Panc1 (cell line): Measurements from ENCODE around the gene ATXN1. TPM values are rescaled to one million over a fixed set of nuclear protein-coding genes. Genes with fewer than 3 reads are reported as not detected.

Experiments used
- ATAC-seq: fragments of 200-7000 bp; cut with Tn5 transposase; 2 replicates; pipeline ENCODE4 v1.9.1; 2020; ENCODE audit warnings: mild to moderate bottlenecking, moderate library complexity
- BruUV-seq: library from RNA; stranded (reverse); fragments of 400-500 nt; replicated peaks from 2 replicates; lab custom pipeline; 2021; lab: Mats Ljungman, UMichigan
- CTCF ChIA-PET: fragments of 300-600 bp; sonication (Branson Sonifier 250); formaldehyde crosslinking; loops from one replicate; lab custom pipeline; 2022; ENCODE audit warnings: antibody characterized with exemption; lab: Charles Lee
- POLR2A ChIA-PET: fragments of 300-600 bp; sonication (Branson Sonifier 250); formaldehyde crosslinking; loops from one replicate; lab custom pipeline; 2022; ENCODE audit warnings: antibody characterized with exemption; lab: Charles Lee
- DNase-seq: peaks from one replicate; pipeline ENCODE4 v3.0.0-alpha.2; 2010; ENCODE audit warnings: low read depth, low spot score
- H3K27ac ChIP-seq: 2 replicates; pipeline ENCODE4 v1.5.1; 2011; ENCODE audit warnings: mild to moderate bottlenecking, low read length, inconsistent platforms
- H3K27me3 ChIP-seq: fragments of 200-500 bp; sonication (Bioruptor generic); 2 replicates; pipeline ENCODE4 v1.6.0; 2014; ENCODE audit warnings: low read length, inconsistent platforms; ENCODE audit not compliant: control insufficient read depth, insufficient read depth
- H3K36me3 ChIP-seq: fragments of 200-500 bp; sonication (Bioruptor generic); 2 replicates; pipeline ENCODE4 v1.5.1; 2014; ENCODE audit warnings: inconsistent platforms, mild to moderate bottlenecking, low read length, moderate library complexity; ENCODE audit not compliant: control insufficient read depth, insufficient read depth
- H3K4me1 ChIP-seq: 2 replicates; pipeline ENCODE4 v1.5.1; 2011; ENCODE audit warnings: inconsistent platforms, mild to moderate bottlenecking, low read length, moderate library complexity; ENCODE audit not compliant: control insufficient read depth, insufficient read depth
- H3K4me3 ChIP-seq, 2 experiments: 2 replicates each; pipeline ENCODE4 v1.5.1; 2011 to 2012; ENCODE audit warnings: low read depth in 2 of 2, low read length in 2 of 2, mild to moderate bottlenecking in 2 of 2, inconsistent platforms in 1 of 2, moderate library complexity in 1 of 2
- H3K9me3 ChIP-seq: fragments of 200-500 bp; sonication (Bioruptor generic); 2 replicates; pipeline ENCODE4 v1.5.1; 2014; ENCODE audit warnings: low read depth, mild to moderate bottlenecking, inconsistent platforms, low read length, moderate library complexity; ENCODE audit not compliant: control insufficient read depth, insufficient read depth
- CTCF ChIP-seq: fragments of 450-650 bp; IDR thresholded peaks from 2 replicates; pipeline ENCODE4 v1.5.1; 2017; ENCODE audit warnings: mild to moderate bottlenecking
- POLR2AphosphoS5 ChIP-seq: IDR thresholded peaks from 2 replicates; pipeline ENCODE4 v1.6.1; 2012; ENCODE audit warnings: mild to moderate bottlenecking, low read depth, low read length, moderate library complexity
- TCF7L2 ChIP-seq: IDR thresholded peaks from 2 replicates; pipeline ENCODE4 v1.6.1; 2011; ENCODE audit warnings: mild to moderate bottlenecking, low read depth, low read length, inconsistent platforms
- in situ Hi-C: cut with HindIII; loops from 2 replicates; pipeline ENCODE4 v1.10.0; 2016; ENCODE audit warnings: low sequenced_read_pairs, low pct_unique_long_range_greater_than_20kb
- intact Hi-C: fragments of 100-400 bp; cut with micrococcal nuclease; formaldehyde crosslinking; loops from one replicate; pipeline ENCODE4 v1.10.0; 2022; ENCODE audit not compliant: unreplicated experiment
- total RNA-seq: library from RNA; stranded (reverse); gene quantifications from one replicate; pipeline ENCODE4 v1.2.1, GENCODE V29; 2021; ENCODE audit not compliant: unreplicated experiment
- TF ChIP-seq, protein P1 (sequence below), 2 experiments: IDR thresholded peaks; 2 replicates each; pipeline ENCODE4 v1.6.1; 2011 to 2012; ENCODE audit warnings: low read depth in 2 of 2, control low read depth in 1 of 2, low read length in 1 of 2, mild to moderate bottlenecking in 1 of 2, moderate library complexity in 1 of 2; ENCODE audit not compliant: insufficient read depth in 1 of 2

ATXN1 gene
- total RNA-seq, 1 experiment from 2014 or later, result 67.1 TPM

DNA sequence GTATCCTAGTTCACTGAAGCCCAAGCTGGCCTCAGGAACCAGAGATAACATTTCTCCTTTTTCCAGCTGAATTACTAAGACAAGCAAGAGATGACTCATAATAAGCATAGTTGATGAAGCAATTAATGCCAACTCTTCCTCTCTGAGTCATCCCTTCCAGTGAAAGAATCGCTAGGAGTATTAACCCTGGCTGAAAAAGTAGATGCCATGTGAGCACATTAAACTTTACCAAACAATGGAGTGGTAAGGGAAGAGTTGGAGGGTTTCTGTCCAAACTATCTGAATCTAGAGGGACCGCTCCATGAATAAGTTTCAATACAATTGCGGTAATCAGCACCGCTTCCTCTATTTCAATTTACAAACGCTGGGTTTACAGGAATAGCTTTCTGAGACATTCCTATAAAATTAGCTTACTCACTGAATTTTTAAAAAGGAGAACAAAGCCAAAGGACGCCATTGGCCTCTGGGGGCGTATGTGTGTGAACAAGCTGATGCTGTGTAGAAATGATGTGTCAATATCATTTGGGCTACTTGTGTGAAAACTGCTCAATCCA is 48.3 kb downstream of the ATXN1 start:
- Histone ChIP-seq H3K27me3 (no peaks in the 10 kb centered on the region), H3K9me3 (no peaks in the 10 kb centered on the region), H3K4me3 (peak overlapping the region; percentile 22 to 39), H3K36me3 (no peaks in the 10 kb centered on the region), H3K4me1 (peaks cover 92% of the 10 kb centered on the region), H3K27ac (peak overlapping the region; percentile 99)
- ATAC-seq, result peak; percentile 79
- CTCF ChIA-PET, result interaction anchor here (0.6 to 1.2 kb wide), 4 partner anchors 12 to 1235 kb away, joined by 3 to 5 read pairs (median 4); no protein-coding TSS in a partner anchor
- BruUV-seq, result TSS peak; percentile 92
- POLR2A ChIA-PET, result interaction anchor here (0.6 to 2.1 kb wide), 2 partner anchors 48 to 498 kb away, joined by 5 to 12 read pairs; partner anchors contain the start of gene ATXN1
- TF ChIP-seq CTCF, result peak; percentile 47
- TF ChIP-seq, protein P1, sequence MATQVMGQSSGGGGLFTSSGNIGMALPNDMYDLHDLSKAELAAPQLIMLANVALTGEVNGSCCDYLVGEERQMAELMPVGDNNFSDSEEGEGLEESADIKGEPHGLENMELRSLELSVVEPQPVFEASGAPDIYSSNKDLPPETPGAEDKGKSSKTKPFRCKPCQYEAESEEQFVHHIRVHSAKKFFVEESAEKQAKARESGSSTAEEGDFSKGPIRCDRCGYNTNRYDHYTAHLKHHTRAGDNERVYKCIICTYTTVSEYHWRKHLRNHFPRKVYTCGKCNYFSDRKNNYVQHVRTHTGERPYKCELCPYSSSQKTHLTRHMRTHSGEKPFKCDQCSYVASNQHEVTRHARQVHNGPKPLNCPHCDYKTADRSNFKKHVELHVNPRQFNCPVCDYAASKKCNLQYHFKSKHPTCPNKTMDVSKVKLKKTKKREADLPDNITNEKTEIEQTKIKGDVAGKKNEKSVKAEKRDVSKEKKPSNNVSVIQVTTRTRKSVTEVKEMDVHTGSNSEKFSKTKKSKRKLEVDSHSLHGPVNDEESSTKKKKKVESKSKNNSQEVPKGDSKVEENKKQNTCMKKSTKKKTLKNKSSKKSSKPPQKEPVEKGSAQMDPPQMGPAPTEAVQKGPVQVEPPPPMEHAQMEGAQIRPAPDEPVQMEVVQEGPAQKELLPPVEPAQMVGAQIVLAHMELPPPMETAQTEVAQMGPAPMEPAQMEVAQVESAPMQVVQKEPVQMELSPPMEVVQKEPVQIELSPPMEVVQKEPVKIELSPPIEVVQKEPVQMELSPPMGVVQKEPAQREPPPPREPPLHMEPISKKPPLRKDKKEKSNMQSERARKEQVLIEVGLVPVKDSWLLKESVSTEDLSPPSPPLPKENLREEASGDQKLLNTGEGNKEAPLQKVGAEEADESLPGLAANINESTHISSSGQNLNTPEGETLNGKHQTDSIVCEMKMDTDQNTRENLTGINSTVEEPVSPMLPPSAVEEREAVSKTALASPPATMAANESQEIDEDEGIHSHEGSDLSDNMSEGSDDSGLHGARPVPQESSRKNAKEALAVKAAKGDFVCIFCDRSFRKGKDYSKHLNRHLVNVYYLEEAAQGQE (IDR thresholded peaks at IDR 0.05; ENCODE audit: insufficient read depth in 1 of 2, low read depth in 2 of 2, low read length in 1 of 2), result no peak; a peak in 1 of 4 replicates
- peak; percentile 60; the same call in 1 of the 2 replicates for TF ChIP-seq POLR2AphosphoS5
- TF ChIP-seq TCF7L2, result 0 out of 2 replicates have a peak, but pooled peaks have one; percentile 14
- in situ Hi-C loops (no loop called here), intact Hi-C loops (loop anchor here (2.0 to 5.0 kb wide), 2 partner anchors 46 to 201 kb away; no protein-coding TSS in a partner anchor)
- DNase-seq, result peak; percentile 95

DNA sequence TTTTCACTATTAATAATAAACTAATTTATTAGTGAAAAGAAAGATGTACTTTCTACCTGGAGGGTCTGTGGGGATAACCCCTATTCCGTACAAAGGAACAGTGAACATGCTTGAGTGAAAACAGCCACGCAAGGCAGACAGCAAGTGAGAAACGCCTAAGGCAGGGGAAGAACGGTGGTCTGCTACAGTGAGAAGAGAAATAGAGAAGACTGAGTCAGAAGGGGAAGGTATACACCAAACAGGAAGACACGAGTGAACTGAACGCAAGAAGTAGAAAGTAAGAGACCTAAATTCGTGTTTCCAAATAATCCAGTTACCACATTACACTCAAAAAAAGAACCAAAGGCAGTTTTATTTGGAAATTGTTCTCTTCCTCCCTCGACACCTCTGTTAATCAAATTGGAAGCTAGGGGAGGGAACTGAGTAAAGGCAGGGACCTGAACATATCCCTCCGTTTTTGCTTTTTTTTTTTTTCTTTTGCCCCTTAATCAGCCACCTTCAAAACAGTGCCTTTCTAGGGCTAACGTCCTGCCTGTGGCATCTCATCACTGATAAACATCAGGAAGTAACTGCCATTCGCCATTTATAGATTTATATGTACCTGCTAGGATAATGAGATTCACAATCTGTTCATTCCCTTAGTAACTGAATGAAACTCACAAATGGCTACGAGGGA is 48.9 kb downstream of the ATXN1 start:
- POLR2A ChIA-PET, result interaction anchor here (0.6 to 2.1 kb wide), 4 partner anchors 11 to 498 kb away, joined by 3 to 12 read pairs (median 4); partner anchors contain the start of gene ATXN1
- no peaks in the 10 kb centered on the region for H3K27me3 ChIP-seq
- H3K4me1 ChIP-seq, result peaks cover 92% of the 10 kb centered on the region
- peak; percentile 17; the same call in 1 of the 2 replicates for ATAC-seq
- BruUV-seq, result TSS peak; percentile 19
- intact Hi-C loops (loop anchor here (2.0 to 5.0 kb wide), 2 partner anchors 46 to 200 kb away; no protein-coding TSS in a partner anchor), in situ Hi-C loops (no loop called here)
- H3K36me3 ChIP-seq, result no peaks in the 10 kb centered on the region
- peak overlapping the region; percentile 22 to 39 for H3K4me3 ChIP-seq
- TF ChIP-seq, protein P1 (IDR thresholded peaks at IDR 0.05; ENCODE audit: insufficient read depth in 1 of 2, low read depth in 2 of 2, low read length in 1 of 2), result no peak; a peak in 1 of 4 replicates
- no peak for TF ChIP-seq TCF7L2
- H3K9me3 ChIP-seq, result no peaks in the 10 kb centered on the region
- DNase-seq, result no peak
- CTCF ChIA-PET, result interaction anchor here (0.6 to 1.2 kb wide), 6 partner anchors 11 to 1236 kb away, joined by 3 to 5 read pairs (median 4); no protein-coding TSS in a partner anchor
- H3K27ac ChIP-seq, result peak overlapping the region; percentile 99
